HG02884 (cell line): ENCODE results near the gene FICD.
"Not testable (repeated sequence)": the region's sequence is repeated elsewhere in the genome, so short reads cannot be mapped to it uniquely, and the experiment has no call there.

ENCODE experiments used
- ATAC-seq: cut with Tn5 transposase; IDR thresholded peaks from one replicate; pipeline ENCODE4 v1.9.1; 2021; ENCODE audit warnings: mild to moderate bottlenecking, moderate library complexity; ENCODE audit not compliant: unreplicated experiment

FICD gene

GRCh38 chr12:108514973-108515814 is at the start of gene FICD:
Gene FICD, plus strand, starts transcription at chr12:108515277. Its CDS starts 1,696 bp downstream, at chr12:108516973.
- peak; percentile 79 for ATAC-seq

DNA sequence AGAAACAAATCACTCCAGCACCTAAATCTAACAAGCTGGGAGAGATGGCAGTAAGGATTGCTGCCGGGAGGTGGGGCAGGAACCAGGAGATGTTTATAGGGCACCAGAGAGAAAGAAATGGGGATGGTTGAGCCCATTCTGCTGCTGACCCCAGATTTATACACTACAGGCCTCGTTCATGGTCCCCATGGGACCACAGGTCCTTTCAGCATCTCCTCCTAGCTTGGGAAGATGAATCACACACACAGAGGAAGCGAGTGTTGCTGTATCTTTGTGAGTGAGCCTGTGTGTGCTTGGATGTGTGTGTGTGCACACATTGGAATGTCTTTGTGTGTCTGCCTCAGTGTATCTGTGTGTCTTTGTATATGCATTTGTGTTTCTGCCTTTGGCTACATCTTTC is 49.7 kb upstream of the FICD start:
- ATAC-seq = no peak

- no peak for ATAC-seq
Observed at GRCh38 chr12:108468196-108468968, 46.7 kb upstream of the FICD start.

- ATAC-seq = no peak
Observed at GRCh38 chr12:108473400-108474055, 41.5 kb upstream of the FICD start.

GRCh38 chr12:108475396-108475795 is 39.7 kb upstream of the FICD start:
- no peak for ATAC-seq

DNA sequence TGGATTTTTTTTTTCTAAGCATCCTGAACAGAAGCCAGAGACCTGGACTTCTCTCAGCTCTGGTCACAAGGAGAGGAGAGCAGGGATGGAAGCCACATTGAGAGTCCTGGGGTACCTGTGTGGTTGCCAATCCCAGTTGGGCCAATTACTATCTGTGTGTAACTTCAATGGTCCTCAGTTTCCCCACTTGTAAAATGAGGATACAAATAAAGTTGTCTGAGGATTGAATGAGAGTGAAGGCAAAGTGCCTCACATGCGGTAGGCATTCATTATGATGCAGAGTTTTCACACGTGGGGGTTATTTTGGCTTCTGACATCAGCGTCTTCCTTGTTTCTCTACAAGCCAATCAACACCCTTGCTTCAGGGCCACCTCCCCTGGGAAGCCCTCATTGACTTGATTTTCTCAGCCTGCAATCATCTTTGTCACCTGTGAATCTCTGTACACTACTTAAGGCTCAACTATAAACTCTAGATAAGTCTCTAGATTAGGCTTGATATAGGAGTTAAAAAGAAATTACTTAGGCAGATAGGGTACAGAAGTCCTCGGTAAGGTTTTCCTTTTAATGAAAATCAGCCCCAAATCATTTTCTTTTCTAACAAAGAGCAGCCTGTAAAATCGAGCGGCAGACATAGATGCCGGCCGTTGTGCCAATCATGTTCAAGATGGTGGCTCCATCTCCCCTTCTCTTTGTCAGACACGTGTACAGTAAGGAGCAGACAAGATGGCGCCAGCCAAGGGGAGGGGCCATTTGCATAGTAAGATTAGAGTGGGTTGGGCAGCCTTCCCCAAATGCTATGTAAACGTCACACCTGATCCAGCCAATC is 37.8 kb upstream of the FICD start:
- no peak for ATAC-seq

DNA sequence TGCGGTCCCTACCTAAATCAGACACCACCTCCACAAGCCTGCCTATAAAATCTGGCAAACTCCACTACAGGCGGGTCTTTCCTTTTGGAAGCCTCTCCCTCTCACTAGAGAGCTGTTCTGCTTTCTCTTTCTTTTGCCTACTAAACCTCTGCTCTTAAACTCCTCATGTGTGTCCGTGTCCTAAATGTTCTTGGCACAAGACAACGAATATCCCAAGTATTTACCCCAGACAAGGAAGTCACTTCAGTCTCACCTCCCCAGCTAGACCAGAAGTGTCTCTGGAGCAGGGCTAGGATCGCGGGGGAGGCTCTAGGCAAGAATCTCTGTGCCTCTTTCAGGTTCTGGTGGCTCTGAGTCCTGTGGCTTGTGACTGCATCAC is 37.2 kb upstream of the FICD start:
- ATAC-seq = no peak

- ATAC-seq = no peak
Observed at GRCh38 chr12:108478611-108479206, 36.4 kb upstream of the FICD start.

- ATAC-seq = no peak
Observed at GRCh38 chr12:108479364-108480070, 35.6 kb upstream of the FICD start.

DNA sequence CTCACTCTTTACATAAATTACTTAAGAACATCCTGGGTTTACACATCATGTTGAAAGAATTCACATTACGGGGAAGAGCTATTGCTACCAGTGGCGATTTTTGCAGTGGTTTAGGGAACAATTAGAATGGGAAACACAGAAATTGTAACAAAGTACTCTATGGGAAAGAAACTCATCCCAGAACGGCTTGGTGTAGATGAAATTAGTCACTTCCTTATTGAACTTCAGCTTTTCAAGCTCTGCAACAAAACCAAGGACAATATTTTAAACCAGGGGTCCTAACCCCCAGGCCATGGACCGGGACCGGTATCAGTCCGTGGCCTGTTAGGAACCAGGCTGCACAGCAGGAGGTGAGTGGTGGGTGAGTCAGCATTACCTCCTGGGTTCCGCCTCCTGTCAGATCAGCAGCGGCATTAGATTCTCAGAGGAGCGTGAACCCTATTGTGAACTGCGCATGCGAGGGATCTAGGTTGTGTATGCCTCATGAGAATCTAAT is 32.3 kb upstream of the FICD start:
- ATAC-seq = no peak

GRCh38 chr12:108483213-108484059 is 31.6 kb upstream of the FICD start:
- no peak for ATAC-seq

- no peak for ATAC-seq
Observed at GRCh38 chr12:108484431-108484830, 30.6 kb upstream of the FICD start.

GRCh38 chr12:108484845-108485244 is 30.2 kb upstream of the FICD start:
- no peak for ATAC-seq

DNA sequence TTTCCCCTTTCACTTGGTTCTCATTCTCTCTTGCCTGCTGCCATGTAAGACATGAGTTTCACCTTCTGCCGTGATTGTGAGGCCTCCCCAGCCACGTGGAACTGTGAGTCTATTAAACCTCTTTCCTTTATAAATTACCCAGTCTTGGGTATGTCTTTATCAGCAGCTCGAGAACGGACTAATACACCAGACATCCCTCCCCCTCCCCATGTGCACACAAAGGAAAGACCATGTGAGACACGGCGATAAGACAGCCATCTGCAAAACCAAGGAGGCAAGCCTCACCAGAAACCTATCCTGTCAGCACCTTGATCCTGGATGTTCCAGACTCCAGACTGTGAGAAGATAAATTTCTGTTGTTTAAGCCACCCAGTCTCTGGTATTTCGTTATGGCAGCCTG is 29.7 kb upstream of the FICD start:
- not testable (repeated sequence) for ATAC-seq

GRCh38 chr12:108487029-108487428 is 28.0 kb upstream of the FICD start:
- not testable (repeated sequence) for ATAC-seq

DNA sequence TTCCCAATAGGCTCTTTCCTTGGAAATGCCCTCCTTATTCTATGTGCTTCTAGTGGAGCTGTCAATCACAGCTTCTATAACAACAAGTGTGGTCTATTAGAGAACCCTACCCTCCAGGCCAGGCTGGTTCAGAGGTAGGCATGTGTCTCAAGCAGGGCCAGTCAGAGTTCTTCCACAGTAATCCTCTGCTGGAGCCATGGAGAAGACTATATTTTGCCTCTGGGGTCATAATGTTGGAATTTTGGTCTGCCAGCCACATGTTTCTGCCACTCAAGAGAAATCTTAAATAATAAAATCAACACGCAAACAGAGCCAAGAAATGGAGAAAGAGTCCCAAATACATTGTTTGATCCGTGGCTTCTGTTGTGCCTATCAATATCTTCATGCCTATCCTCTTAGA is 23.8 kb upstream of the FICD start:
- ATAC-seq = no peak

GRCh38 chr12:108495054-108495453 is 20.0 kb upstream of the FICD start:
- ATAC-seq = no peak

- ATAC-seq = no peak
Observed at GRCh38 chr12:108495823-108496579, 19.1 kb upstream of the FICD start.
